ENCODE results near the gene TESK2. TPM values are rescaled to one million over a fixed set of nuclear protein-coding genes. Genes with fewer than 3 reads are reported as not detected.

TESK2 gene
- polyA plus RNA-seq, 6 donors from 2014 or later: 9.0 to 20.1 (median 12.9) TPM

GRCh38 chr1:45302505-45303150 lies 188.3 kb downstream of the TESK2 start:
- no peaks in the 10 kb centered on the region for H3K36me3 Mint-ChIP-seq
- peak overlapping the region in 5 of 6 donors; percentile 36 to 99 (median 98) for H3K27ac Mint-ChIP-seq
- no peaks in the 10 kb centered on the region for H3K27me3 Mint-ChIP-seq
- ATAC-seq (ENCODE audit: low read depth in 2 of 2): no peak
- no peaks in the 10 kb centered on the region for H3K9me3 Mint-ChIP-seq
- H3K4me3 Mint-ChIP-seq: peak overlapping the region; percentile 89 to 98 (median 96)
- DNase-seq: no peak
- H3K4me1 Mint-ChIP-seq: peaks cover 18 to 49% (median 38%) of the 10 kb centered on the region in 3 donors

- no peaks in the 10 kb centered on the region for H3K36me3 Mint-ChIP-seq
- H3K9me3 Mint-ChIP-seq: no peaks in the 10 kb centered on the region
- peaks cover 12 to 36% (median 25%) of the 10 kb centered on the region in 3 donors for H3K4me1 Mint-ChIP-seq
- no peak for ATAC-seq (ENCODE audit: low read depth in 2 of 2)
- peak overlapping the region in 2 of 8 donors; percentile 17 to 67 for H3K4me3 Mint-ChIP-seq
- H3K27ac Mint-ChIP-seq: peak overlapping the region in 3 of 6 donors; percentile 5 to 87 (median 26)
- H3K27me3 Mint-ChIP-seq: no peaks in the 10 kb centered on the region
- no peak for DNase-seq
These were observed 190.3 kb downstream of the TESK2 start for GRCh38 chr1:45300669-45300997.

- H3K27me3 Mint-ChIP-seq: no peaks in the 10 kb centered on the region
- peak overlapping the region in 2 of 8 donors; percentile 25 to 67 for H3K4me3 Mint-ChIP-seq
- no peaks in the 10 kb centered on the region for H3K9me3 Mint-ChIP-seq
- H3K36me3 Mint-ChIP-seq: no peaks in the 10 kb centered on the region
- H3K27ac Mint-ChIP-seq: peak overlapping the region in 2 of 6 donors; percentile 1 to 5
- peak; percentile 52 for DNase-seq
- H3K4me1 Mint-ChIP-seq: peaks cover 8 to 31% (median 20%) of the 10 kb centered on the region in 3 donors
- peak in 1 of 2 donors; percentile 6 for ATAC-seq (ENCODE audit: low read depth in 2 of 2)
These were observed 190.8 kb downstream of the TESK2 start for GRCh38 chr1:45299981-45300668.

GRCh38 chr1:45299296-45299695 lies 191.7 kb downstream of the TESK2 start:
- peak overlapping the region in 1 of 6 donors; percentile 32 for H3K27ac Mint-ChIP-seq
- DNase-seq (no peak), ATAC-seq (ENCODE audit: low read depth in 2 of 2) (no peak)
- no peaks in the 10 kb centered on the region for H3K9me3 Mint-ChIP-seq
- H3K4me1 Mint-ChIP-seq: peaks cover 0 to 23% (median 12%) of the 10 kb centered on the region in 3 donors
- no peaks in the 10 kb centered on the region for H3K36me3 Mint-ChIP-seq
- H3K27me3 Mint-ChIP-seq: no peaks in the 10 kb centered on the region
- H3K4me3 Mint-ChIP-seq: no peak overlapping the region

GRCh38 chr1:45297666-45298356 lies 193.2 kb downstream of the TESK2 start:
- Mint-ChIP-seq H3K4me3 (peak overlapping the region in 1 of 8 donors; percentile 18), H3K27ac (peak overlapping the region in 1 of 6 donors; percentile 9), H3K36me3 (no peaks in the 10 kb centered on the region), H3K27me3 (no peaks in the 10 kb centered on the region), H3K4me1 (peaks cover 0 to 12% (median 0%) of the 10 kb centered on the region in 3 donors), H3K9me3 (no peaks in the 10 kb centered on the region)
- DNase-seq (no peak), ATAC-seq (ENCODE audit: low read depth in 2 of 2) (no peak)

Other genes starting within 250 kb of the TESK2 start
- under 1 TPM in 5 of 6 donors, not detected in 1; 0.31 to 0.86 (median 0.74) TPM for gene HPDL, start 164.3 kb downstream of the TESK2 start, polyA plus RNA-seq (ENCODE audit: low read depth in 6 of 6)
- gene TOE1, start 151.0 kb downstream of the TESK2 start, polyA plus RNA-seq (ENCODE audit: low read depth in 6 of 6): 10 to 100 TPM; 15.5 to 27.8 (median 20.3) TPM
- 10 to 100 TPM; 10.4 to 25.3 (median 18.7) TPM for gene MUTYH, start 150.7 kb downstream of the TESK2 start, polyA plus RNA-seq (ENCODE audit: low read depth in 6 of 6)
- gene CCDC163, start 8.9 kb upstream of the TESK2 start, polyA plus RNA-seq (ENCODE audit: low read depth in 6 of 6): 1 to 10 TPM; 1.6 to 6.8 (median 5.1) TPM
- 1 to 10 TPM in 1 of 6 donors, under 1 TPM in 4, not detected in 1; 0.20 to 1.5 (median 0.41) TPM for gene MMACHC, start 9.1 kb upstream of the TESK2 start, polyA plus RNA-seq (ENCODE audit: low read depth in 6 of 6)
- gene PRDX1, start 30.7 kb upstream of the TESK2 start, polyA plus RNA-seq (ENCODE audit: low read depth in 6 of 6): 100 to 1,000 TPM; 171 to 239 (median 203) TPM
- gene AKR1A1, start 59.7 kb upstream of the TESK2 start, polyA plus RNA-seq (ENCODE audit: low read depth in 6 of 6): 100 to 1,000 TPM; 123 to 249 (median 130) TPM
- gene NASP, start 92.9 kb upstream of the TESK2 start, polyA plus RNA-seq (ENCODE audit: low read depth in 6 of 6): 100 to 1,000 TPM in 4 of 6 donors, 10 to 100 TPM in 2; 90.5 to 140 (median 114) TPM
- under 1 TPM in 3 of 6 donors, not detected in 3; 0.08 to 0.57 (median 0.11) TPM for gene CCDC17, start 132.9 kb upstream of the TESK2 start, polyA plus RNA-seq (ENCODE audit: low read depth in 6 of 6)
- gene GPBP1L1, start 195.4 kb upstream of the TESK2 start, polyA plus RNA-seq (ENCODE audit: low read depth in 6 of 6): 100 to 1,000 TPM in 2 of 6 donors, 10 to 100 TPM in 4; 83.6 to 106 (median 92.0) TPM
- gene TMEM69, start 197.0 kb upstream of the TESK2 start, polyA plus RNA-seq (ENCODE audit: low read depth in 6 of 6): 10 to 100 TPM; 44.3 to 72.7 (median 60.5) TPM

All from naive B cell (primary cell).